ENCODE results near the gene LSS.

Gene LSS

DNA sequence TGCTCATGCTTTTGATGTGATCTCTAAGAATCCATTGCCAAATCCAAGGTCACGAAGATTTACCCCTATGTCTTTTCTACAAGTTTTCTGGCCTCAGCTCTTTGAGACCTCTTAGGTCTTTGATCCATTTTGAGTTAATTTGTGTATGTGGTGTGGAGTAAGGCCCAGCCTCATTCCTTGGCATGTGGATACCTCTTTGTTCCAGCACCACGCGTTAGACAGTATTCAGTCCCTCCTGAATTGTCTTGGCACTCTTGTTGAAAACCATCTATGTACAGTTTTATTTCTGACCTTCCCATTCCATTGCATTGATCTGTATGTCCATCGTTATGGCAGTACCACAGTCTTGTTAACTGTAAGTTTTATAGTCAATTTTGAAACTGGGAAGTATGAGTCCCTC lies 65.2 kb downstream of the LSS start:
- Histone ChIP-seq H3K79me1 (ENCODE audit: low read depth, low read length) (peaks cover 3% of the 10 kb centered on the region), H2BK5ac (ENCODE audit: low read length) (no peak overlapping the region), H2BK15ac (ENCODE audit: low read length) (no peak overlapping the region), H3K18ac (ENCODE audit: low read length) (no peak overlapping the region), H3K4me2 (ENCODE audit: insufficient read depth, low read length, poor library complexity, severe bottlenecking) (no peak overlapping the region), H3K14ac (ENCODE audit: low read length) (no peak overlapping the region), H3K9me3 (replicated peaks in 1 of 2; ENCODE audit: control insufficient read depth in 2 of 2, insufficient read depth in 1 of 2, low read depth in 1 of 2, low read length in 2 of 2) (peaks cover 3 to 4% of the 10 kb centered on the region in 2 donors), H2BK12ac (ENCODE audit: low read length) (no peak overlapping the region), H3K4ac (ENCODE audit: low read length) (no peak overlapping the region), H2BK120ac (ENCODE audit: low read depth, low read length) (no peak overlapping the region), H2AK5ac (ENCODE audit: low read depth, low read length) (no peak overlapping the region), H3K23ac (ENCODE audit: low read depth, low read length, poor library complexity) (no peak overlapping the region), H3K27ac (replicated peaks; ENCODE audit: low read length) (no peak overlapping the region), H4K91ac (ENCODE audit: low read depth, low read length, poor library complexity) (no peak overlapping the region), H3K27me3 (ENCODE audit: control insufficient read depth in 3 of 3, insufficient read depth in 3 of 3, low read depth in 1 of 3, low read length in 3 of 3) (no peaks in the 10 kb centered on the region), H3K36me3 (replicated peaks in 1 of 2; ENCODE audit: control insufficient read depth in 2 of 2, insufficient read depth in 2 of 2, low read length in 2 of 2) (no peaks in the 10 kb centered on the region), H3K4me3 (ENCODE audit: low read length in 2 of 2) (no peak overlapping the region), H2AFZ (ENCODE audit: low read length) (no peak overlapping the region), H3K4me1 (ENCODE audit: control insufficient read depth in 2 of 2, insufficient read depth in 1 of 2, low read depth in 1 of 2, low read length in 2 of 2) (no peaks in the 10 kb centered on the region), H4K8ac (ENCODE audit: low read depth, low read length) (no peak overlapping the region), H3K9ac (ENCODE audit: low read depth, low read length, poor library complexity) (no peak overlapping the region)
- no CpG with 5 or more reads among the region's 4 CpGs for WGBS, 2 donors (ENCODE audit: extremely low coverage in 2 of 2, insufficient read length in 2 of 2, insufficient replicate concordance in 1 of 2)
- no peak for DNase-seq (ENCODE audit: low spot score)

- Histone ChIP-seq H3K27me3 (ENCODE audit: control insufficient read depth in 3 of 3, insufficient read depth in 3 of 3, low read depth in 1 of 3, low read length in 3 of 3) (no peaks in the 10 kb centered on the region), H3K79me1 (ENCODE audit: low read depth, low read length) (peaks cover 4% of the 10 kb centered on the region), H2BK12ac (ENCODE audit: low read length) (no peak overlapping the region), H3K14ac (ENCODE audit: low read length) (no peak overlapping the region), H4K91ac (ENCODE audit: low read depth, low read length, poor library complexity) (no peak overlapping the region), H3K4me3 (ENCODE audit: low read length in 2 of 2) (no peak overlapping the region), H2BK5ac (ENCODE audit: low read length) (no peak overlapping the region), H2AK5ac (ENCODE audit: low read depth, low read length) (no peak overlapping the region), H3K36me3 (replicated peaks in 1 of 2; ENCODE audit: control insufficient read depth in 2 of 2, insufficient read depth in 2 of 2, low read length in 2 of 2) (no peaks in the 10 kb centered on the region), H2BK15ac (ENCODE audit: low read length) (no peak overlapping the region), H3K9ac (ENCODE audit: low read depth, low read length, poor library complexity) (no peak overlapping the region), H3K4me2 (ENCODE audit: insufficient read depth, low read length, poor library complexity, severe bottlenecking) (no peak overlapping the region), H3K4me1 (ENCODE audit: control insufficient read depth in 2 of 2, insufficient read depth in 1 of 2, low read depth in 1 of 2, low read length in 2 of 2) (no peaks in the 10 kb centered on the region), H2AFZ (ENCODE audit: low read length) (no peak overlapping the region), H4K8ac (ENCODE audit: low read depth, low read length) (peak overlapping the region; percentile 96), H2BK120ac (ENCODE audit: low read depth, low read length) (no peak overlapping the region), H3K9me3 (replicated peaks in 1 of 2; ENCODE audit: control insufficient read depth in 2 of 2, insufficient read depth in 1 of 2, low read depth in 1 of 2, low read length in 2 of 2) (peaks cover 3 to 4% of the 10 kb centered on the region in 2 donors), H3K18ac (ENCODE audit: low read length) (no peak overlapping the region), H3K4ac (ENCODE audit: low read length) (no peak overlapping the region), H3K23ac (ENCODE audit: low read depth, low read length, poor library complexity) (peak overlapping the region; percentile 12), H3K27ac (replicated peaks; ENCODE audit: low read length) (no peak overlapping the region)
- WGBS, 2 donors (ENCODE audit: extremely low coverage in 2 of 2, insufficient read length in 2 of 2, insufficient replicate concordance in 1 of 2): no CpG with 5 or more reads among the region's 72 CpGs
- no peak for DNase-seq (ENCODE audit: low spot score)
Measured at GRCh38 chr21:46161633-46162592, 66.7 kb downstream of the LSS start.

GRCh38 chr21:46160907-46161632 lies 67.5 kb downstream of the LSS start:
- Histone ChIP-seq H3K9me3 (replicated peaks in 1 of 2; ENCODE audit: control insufficient read depth in 2 of 2, insufficient read depth in 1 of 2, low read depth in 1 of 2, low read length in 2 of 2) (peaks cover 3 to 5% of the 10 kb centered on the region in 2 donors), H4K8ac (ENCODE audit: low read depth, low read length) (no peak overlapping the region), H3K4ac (ENCODE audit: low read length) (no peak overlapping the region), H3K27me3 (ENCODE audit: control insufficient read depth in 3 of 3, insufficient read depth in 3 of 3, low read depth in 1 of 3, low read length in 3 of 3) (no peaks in the 10 kb centered on the region), H3K4me2 (ENCODE audit: insufficient read depth, low read length, poor library complexity, severe bottlenecking) (no peak overlapping the region), H3K4me3 (ENCODE audit: low read length in 2 of 2) (peak overlapping the region in 1 of 2 donors; percentile 53), H2BK15ac (ENCODE audit: low read length) (no peak overlapping the region), H3K27ac (replicated peaks; ENCODE audit: low read length) (no peak overlapping the region), H3K18ac (ENCODE audit: low read length) (no peak overlapping the region), H2BK12ac (ENCODE audit: low read length) (no peak overlapping the region), H3K4me1 (ENCODE audit: control insufficient read depth in 2 of 2, insufficient read depth in 1 of 2, low read depth in 1 of 2, low read length in 2 of 2) (peaks cover 2 to 3% of the 10 kb centered on the region in 2 donors), H2BK120ac (ENCODE audit: low read depth, low read length) (no peak overlapping the region), H3K23ac (ENCODE audit: low read depth, low read length, poor library complexity) (peak overlapping the region; percentile 80), H3K36me3 (replicated peaks in 1 of 2; ENCODE audit: control insufficient read depth in 2 of 2, insufficient read depth in 2 of 2, low read length in 2 of 2) (peaks cover 0 to under 1% of the 10 kb centered on the region in 2 donors), H4K91ac (ENCODE audit: low read depth, low read length, poor library complexity) (no peak overlapping the region), H2AK5ac (ENCODE audit: low read depth, low read length) (no peak overlapping the region), H3K79me1 (ENCODE audit: low read depth, low read length) (peaks cover 4% of the 10 kb centered on the region), H2BK5ac (ENCODE audit: low read length) (no peak overlapping the region), H3K14ac (ENCODE audit: low read length) (peak overlapping the region; percentile 38), H2AFZ (ENCODE audit: low read length) (no peak overlapping the region), H3K9ac (ENCODE audit: low read depth, low read length, poor library complexity) (no peak overlapping the region)
- no peak for DNase-seq (ENCODE audit: low spot score)
- WGBS, 2 donors (ENCODE audit: extremely low coverage in 2 of 2, insufficient read length in 2 of 2, insufficient replicate concordance in 1 of 2): no CpG with 5 or more reads among the region's 72 CpGs

DNA sequence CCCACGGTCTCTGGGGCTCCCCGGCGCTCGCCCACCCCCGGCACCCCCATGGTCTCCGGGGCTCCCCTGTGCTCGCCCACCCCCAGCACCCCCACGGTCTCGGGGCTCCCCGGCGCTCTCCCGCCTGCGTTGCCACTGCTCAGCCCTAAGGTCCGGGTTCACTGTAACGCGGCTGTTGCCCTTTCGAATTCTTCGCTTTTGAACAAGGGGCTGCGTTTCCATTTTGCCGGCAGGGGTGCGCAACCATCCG lies 68.0 kb downstream of the LSS start:
- WGBS, 2 donors (ENCODE audit: extremely low coverage in 2 of 2, insufficient read length in 2 of 2, insufficient replicate concordance in 1 of 2): no CpG with 5 or more reads among the region's 22 CpGs

More for the DNA sequence above, 68.0 kb downstream of the LSS start:
- H3K4me3 ChIP-seq (ENCODE audit: low read length in 2 of 2): no peak overlapping the region
- peaks cover 4% of the 10 kb centered on the region for H3K79me1 ChIP-seq (ENCODE audit: low read depth, low read length)
- no peak overlapping the region for H3K4ac ChIP-seq (ENCODE audit: low read length)
- no peak overlapping the region for H3K14ac ChIP-seq (ENCODE audit: low read length)
- H3K9me3 ChIP-seq (replicated peaks in 1 of 2; ENCODE audit: control insufficient read depth in 2 of 2, insufficient read depth in 1 of 2, low read depth in 1 of 2, low read length in 2 of 2): peaks cover 3 to 7% of the 10 kb centered on the region in 2 donors
- H3K27me3 ChIP-seq (ENCODE audit: control insufficient read depth in 3 of 3, insufficient read depth in 3 of 3, low read depth in 1 of 3, low read length in 3 of 3): no peaks in the 10 kb centered on the region
- H2BK15ac ChIP-seq (ENCODE audit: low read length): no peak overlapping the region
- no peak overlapping the region for H4K8ac ChIP-seq (ENCODE audit: low read depth, low read length)
- H2BK120ac ChIP-seq (ENCODE audit: low read depth, low read length): no peak overlapping the region
- H3K23ac ChIP-seq (ENCODE audit: low read depth, low read length, poor library complexity): no peak overlapping the region
- DNase-seq (ENCODE audit: low spot score): no peak
- H2AK5ac ChIP-seq (ENCODE audit: low read depth, low read length): no peak overlapping the region
- no peak overlapping the region for H2BK12ac ChIP-seq (ENCODE audit: low read length)
- no peak overlapping the region for H4K91ac ChIP-seq (ENCODE audit: low read depth, low read length, poor library complexity)
- peaks cover 7 to 8% of the 10 kb centered on the region in 2 donors for H3K4me1 ChIP-seq (ENCODE audit: control insufficient read depth in 2 of 2, insufficient read depth in 1 of 2, low read depth in 1 of 2, low read length in 2 of 2)
- no peak overlapping the region for H3K18ac ChIP-seq (ENCODE audit: low read length)
- no peak overlapping the region for H2AFZ ChIP-seq (ENCODE audit: low read length)
- H2BK5ac ChIP-seq (ENCODE audit: low read length): no peak overlapping the region
- H3K27ac ChIP-seq (replicated peaks; ENCODE audit: low read length): no peak overlapping the region
- H3K9ac ChIP-seq (ENCODE audit: low read depth, low read length, poor library complexity): no peak overlapping the region
- no peak overlapping the region for H3K4me2 ChIP-seq (ENCODE audit: insufficient read depth, low read length, poor library complexity, severe bottlenecking)
- peaks cover 0 to 4% of the 10 kb centered on the region in 2 donors for H3K36me3 ChIP-seq (replicated peaks in 1 of 2; ENCODE audit: control insufficient read depth in 2 of 2, insufficient read depth in 2 of 2, low read length in 2 of 2)
